Epithelial cell of proximal tubule (primary cell): ENCODE measurements around the gene ZFHX3. TPM values are rescaled to one million over a fixed set of nuclear protein-coding genes. Genes with fewer than 3 reads are reported as not detected.

Experiments used
- DNase-seq: peaks from one replicate; pipeline ENCODE4 v3.0.0-alpha.2; 2011; ENCODE audit warnings: low read depth
- H3K4me3 ChIP-seq: 2 replicates; pipeline ENCODE4 v1.5.1; 2011; ENCODE audit warnings: low read depth, mild to moderate bottlenecking, low read length
- total RNA-seq: library from RNA; depleted of rRNA; stranded (reverse); fragments of >200 nt; gene quantifications from 2 replicates; pipeline ENCODE4 v1.2.3, GENCODE V29; 2015
- TF ChIP-seq, protein P1 (sequence below): conservative IDR thresholded peaks from 2 replicates; pipeline ENCODE4 v1.5.1; 2012; ENCODE audit warnings: low read depth, mild to moderate bottlenecking, low read length

Gene ZFHX3
- total RNA-seq, 1 donor from 2014 or later: 9.6 TPM

DNA sequence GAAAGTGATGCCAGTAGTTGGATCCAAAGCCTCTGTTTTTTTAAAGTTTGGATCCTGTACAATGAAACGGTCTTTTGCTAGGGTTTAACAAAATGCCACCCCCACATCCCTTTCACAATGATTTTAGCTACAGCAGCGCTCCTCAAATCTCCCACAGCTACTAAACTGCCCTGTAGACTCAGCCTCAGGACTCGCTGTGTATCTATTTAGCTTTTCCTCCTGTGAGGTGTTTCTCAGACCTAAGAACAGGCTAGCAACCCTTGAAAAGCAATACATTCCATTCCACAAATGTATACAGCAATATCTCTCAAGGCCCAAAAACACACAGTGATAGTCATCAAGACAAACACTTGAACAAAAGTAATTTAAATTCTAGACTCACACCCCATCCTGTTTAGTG is 206.4 kb downstream of the ZFHX3 start:
- TF ChIP-seq, protein P1, sequence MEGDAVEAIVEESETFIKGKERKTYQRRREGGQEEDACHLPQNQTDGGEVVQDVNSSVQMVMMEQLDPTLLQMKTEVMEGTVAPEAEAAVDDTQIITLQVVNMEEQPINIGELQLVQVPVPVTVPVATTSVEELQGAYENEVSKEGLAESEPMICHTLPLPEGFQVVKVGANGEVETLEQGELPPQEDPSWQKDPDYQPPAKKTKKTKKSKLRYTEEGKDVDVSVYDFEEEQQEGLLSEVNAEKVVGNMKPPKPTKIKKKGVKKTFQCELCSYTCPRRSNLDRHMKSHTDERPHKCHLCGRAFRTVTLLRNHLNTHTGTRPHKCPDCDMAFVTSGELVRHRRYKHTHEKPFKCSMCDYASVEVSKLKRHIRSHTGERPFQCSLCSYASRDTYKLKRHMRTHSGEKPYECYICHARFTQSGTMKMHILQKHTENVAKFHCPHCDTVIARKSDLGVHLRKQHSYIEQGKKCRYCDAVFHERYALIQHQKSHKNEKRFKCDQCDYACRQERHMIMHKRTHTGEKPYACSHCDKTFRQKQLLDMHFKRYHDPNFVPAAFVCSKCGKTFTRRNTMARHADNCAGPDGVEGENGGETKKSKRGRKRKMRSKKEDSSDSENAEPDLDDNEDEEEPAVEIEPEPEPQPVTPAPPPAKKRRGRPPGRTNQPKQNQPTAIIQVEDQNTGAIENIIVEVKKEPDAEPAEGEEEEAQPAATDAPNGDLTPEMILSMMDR: no peak
- no peak overlapping the region for H3K4me3 ChIP-seq
- no peak for DNase-seq

DNA sequence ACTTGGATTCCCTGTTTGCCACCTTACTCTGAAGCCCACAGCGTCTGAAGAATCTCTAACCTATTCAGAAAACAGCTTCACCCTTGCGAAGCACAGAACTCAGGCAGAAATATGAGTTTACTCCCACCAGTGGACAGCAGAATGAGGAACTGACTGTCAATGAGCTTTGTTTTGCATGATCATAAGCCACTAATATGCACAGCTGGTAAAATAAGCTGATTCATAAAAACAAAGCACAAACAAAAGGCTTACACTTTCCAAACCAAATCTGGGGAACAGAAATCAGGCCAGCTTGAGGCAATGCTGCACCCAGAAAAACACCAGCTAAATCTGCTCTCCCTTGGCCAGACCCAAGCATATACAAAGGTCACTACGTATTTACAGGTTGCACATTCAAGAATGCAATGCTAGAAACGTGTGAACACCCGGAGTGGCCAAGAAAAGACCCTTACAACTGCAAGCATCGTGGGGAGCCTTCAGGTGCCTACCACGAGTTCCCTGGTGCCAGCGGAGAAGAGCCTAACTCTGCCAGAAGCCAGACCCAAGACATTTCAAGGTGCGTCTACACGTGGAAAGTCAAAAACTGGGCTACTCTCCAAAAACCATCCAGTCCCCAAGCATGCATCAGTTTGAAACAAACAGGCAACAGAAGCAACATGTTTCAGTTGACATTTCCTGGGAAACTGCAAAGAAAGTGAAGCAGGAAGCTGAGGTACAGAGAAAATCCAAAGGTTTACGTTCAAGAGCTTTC is 207.1 kb downstream of the ZFHX3 start:
- TF ChIP-seq, protein P1: no peak

DNA sequence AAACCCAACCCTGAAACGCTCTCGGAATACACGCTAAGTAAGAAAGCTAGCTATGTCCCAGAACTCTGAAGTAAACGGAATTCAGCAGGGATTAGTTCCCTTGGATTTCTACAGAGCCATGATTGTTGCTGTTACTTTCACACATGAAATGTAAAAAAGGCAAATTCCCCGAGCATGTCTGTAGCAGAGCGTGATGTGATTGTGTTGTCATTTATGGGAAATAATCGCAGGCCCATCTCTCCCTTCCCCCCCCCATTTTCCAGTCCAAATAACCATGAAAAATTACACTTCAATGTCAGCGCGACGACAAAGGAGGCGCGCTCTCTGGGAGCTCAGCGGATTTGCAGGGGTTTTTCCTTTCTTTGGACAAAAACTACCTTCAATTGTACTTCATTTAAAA is 209.0 kb downstream of the ZFHX3 start:
- H3K4me3 ChIP-seq: no peak overlapping the region
- TF ChIP-seq, protein P1: no peak
- no peak for DNase-seq

More for the DNA sequence above, 207.1 kb downstream of the ZFHX3 start:
- no peak for DNase-seq
- no peak overlapping the region for H3K4me3 ChIP-seq

DNA sequence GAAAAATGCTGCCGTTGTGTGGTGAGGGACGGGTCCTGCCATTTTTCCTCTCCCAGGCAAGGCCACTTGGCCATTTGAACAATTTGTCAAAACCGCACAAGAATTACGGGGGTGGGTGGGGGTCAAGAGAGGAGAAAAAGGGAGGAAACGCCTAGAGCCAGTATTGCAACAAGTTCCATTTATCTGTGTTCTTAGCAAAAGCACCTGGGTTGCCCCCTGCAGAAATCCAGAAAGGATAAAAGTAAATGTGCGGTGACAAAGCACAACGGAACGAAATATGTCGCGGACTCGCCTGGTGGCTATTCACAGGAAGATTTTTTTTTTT is 209.4 kb downstream of the ZFHX3 start:
- TF ChIP-seq, protein P1: no peak
- H3K4me3 ChIP-seq: no peak overlapping the region
- no peak for DNase-seq

DNA sequence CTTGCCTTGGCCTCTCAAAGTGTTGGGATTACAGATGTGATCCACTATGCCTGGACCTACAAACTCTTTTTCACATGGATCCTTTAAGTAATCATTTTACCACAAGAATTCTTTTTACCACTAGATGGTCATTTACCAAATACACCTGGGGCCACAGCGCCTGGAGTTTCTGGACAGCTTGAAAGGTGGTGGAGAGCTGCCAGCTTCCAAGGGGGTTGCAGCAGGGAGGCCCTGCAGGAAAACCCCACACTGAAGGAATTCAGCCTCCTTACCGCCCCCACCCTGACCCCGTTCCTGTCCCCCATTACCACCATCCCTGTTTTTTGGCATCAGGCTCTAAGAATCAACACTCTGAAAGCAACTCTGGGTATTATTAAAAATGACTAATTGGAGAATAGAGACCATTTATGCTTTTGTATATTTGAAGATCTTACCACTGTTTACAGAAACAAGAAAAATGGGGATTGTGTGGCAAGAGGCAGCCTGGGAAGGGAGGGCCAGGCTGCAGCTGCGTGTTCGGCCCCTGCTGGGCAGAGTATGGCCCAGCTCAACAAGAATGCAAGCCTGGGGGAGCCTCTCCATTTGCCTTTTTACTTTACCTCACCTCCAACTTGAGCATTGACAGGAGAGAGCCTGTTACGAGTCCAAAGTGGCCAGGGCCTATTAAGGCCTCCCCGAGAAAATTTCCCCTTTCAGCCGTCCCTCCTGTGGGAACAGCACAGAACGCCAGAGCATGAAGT is 209.9 kb downstream of the ZFHX3 start:
- no peak overlapping the region for H3K4me3 ChIP-seq
- TF ChIP-seq, protein P1: no peak
- DNase-seq: no peak

DNA sequence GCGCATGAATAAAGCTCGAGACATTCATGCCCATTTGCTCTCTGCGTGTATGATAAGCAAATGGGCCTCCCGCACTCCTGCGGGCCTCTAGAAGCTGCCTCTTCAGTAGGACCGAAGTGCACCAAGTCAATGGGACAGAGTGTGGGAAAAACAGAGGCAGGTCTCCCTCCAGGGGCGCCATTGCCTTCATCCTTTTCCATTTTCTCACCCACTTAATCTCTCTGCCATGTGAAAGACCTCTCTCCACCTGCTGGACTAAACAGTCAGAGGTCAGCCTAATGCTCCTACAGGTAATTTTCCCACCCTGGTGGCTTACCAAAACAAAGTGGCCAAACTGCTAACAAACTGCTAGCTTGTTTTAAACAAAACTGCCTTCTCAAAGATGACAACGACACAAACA is 210.9 kb downstream of the ZFHX3 start:
- no peak overlapping the region for H3K4me3 ChIP-seq
- no peak for DNase-seq
- TF ChIP-seq, protein P1: peak; percentile 3
